ENCODE data around the gene PKD1L1. TPM values are rescaled to one million over a fixed set of nuclear protein-coding genes. Genes with fewer than 3 reads are reported as not detected.

PKD1L1 gene
- polyA plus RNA-seq, 1 of the 3 experiments (the other 2 are of a cell fraction) = 0.10 TPM

- H3K9ac ChIP-seq = no peak overlapping the region
- H3K27me3 ChIP-seq (ENCODE audit: insufficient read depth) = no peaks in the 10 kb centered on the region
- H3K27ac ChIP-seq (ENCODE audit: low read depth in 2 of 2, low read length in 1 of 2) = no peak overlapping the region
- 97% methylated on average over 6 of the region's 6 CpGs for WGBS (ENCODE audit: low lambda C conversion rate)
- H3K9me2 ChIP-seq = no peaks in the 10 kb centered on the region
- H3F3A ChIP-seq (replicated peaks; ENCODE audit: insufficient read depth) = no peaks in the 10 kb centered on the region
- no peaks in the 10 kb centered on the region for H3K36me3 ChIP-seq (replicated peaks in 1 of 2; ENCODE audit: control insufficient read depth in 1 of 2, insufficient read depth in 2 of 2, low read length in 1 of 2)
- CTCF ChIA-PET = interaction anchor here (2.5 to 3.1 kb wide), 2 partner anchors 17 to 535 kb away, joined by 7 to 17 read pairs; no protein-coding TSS in a partner anchor
- H4K20me1 ChIP-seq (ENCODE audit: insufficient read depth) = no peaks in the 10 kb centered on the region
- TF ChIP-seq GABPA (IDR thresholded peaks at IDR 0.05; ENCODE audit: low read depth) = no peak
- no peak for TF ChIP-seq TCF12 (IDR thresholded peaks at IDR 0.05)
- TF ChIP-seq EP300 (IDR thresholded peaks at IDR 0.05; ENCODE audit: borderline replicate concordance in 1 of 2, low read depth in 1 of 2, low read length in 1 of 2) = no peak
- no peak for TF ChIP-seq FOXJ3 (CRISPR knock-in tag; IDR thresholded peaks at IDR 0.05)
- TF ChIP-seq MAX (IDR thresholded peaks at IDR 0.05; ENCODE audit: low read depth) = no peak
- TF ChIP-seq TEAD4 (IDR thresholded peaks at IDR 0.05; ENCODE audit: borderline replicate concordance, insufficient read depth) = no peak
- no peak for TF ChIP-seq NRF1 (IDR thresholded peaks at IDR 0.05; ENCODE audit: low read depth, low read length)
- TF ChIP-seq TAF1 (IDR thresholded peaks at IDR 0.05; ENCODE audit: borderline replicate concordance, low read depth, low read length) = no peak
- no peak for TF ChIP-seq ELF1 (IDR thresholded peaks at IDR 0.05)
- no peak for TF ChIP-seq SIN3A (IDR thresholded peaks at IDR 0.05; ENCODE audit: borderline replicate concordance, low read depth, low read length)
- H2AFZ ChIP-seq (ENCODE audit: low read depth) = no peak overlapping the region
- DNase-seq = no peak
- H3K4me2 ChIP-seq = no peak overlapping the region
- H3K4me3 ChIP-seq (ENCODE audit: low read depth in 2 of 2, low read length in 1 of 2) = no peak overlapping the region
- H3K79me2 ChIP-seq (ENCODE audit: insufficient read depth) = no peaks in the 10 kb centered on the region
- POLR2A ChIA-PET = no interaction called here
- H3K4me1 ChIP-seq (ENCODE audit: control insufficient read depth in 1 of 2, insufficient read depth in 2 of 2, low read depth in 1 of 2, low read length in 1 of 2) = peaks cover 0 to 15% of the 10 kb centered on the region in 2 experiments; a peak in 2 of 4 replicates
- H3K9me3 ChIP-seq = no peaks in the 10 kb centered on the region
These were observed 146.8 kb downstream of the PKD1L1 start for GRCh38 chr7:47801423-47801822.

- H3K9me2 ChIP-seq = no peaks in the 10 kb centered on the region
- H3K36me3 ChIP-seq (replicated peaks in 1 of 2; ENCODE audit: control insufficient read depth in 1 of 2, insufficient read depth in 2 of 2, low read length in 1 of 2) = no peaks in the 10 kb centered on the region
- H3K4me1 ChIP-seq (ENCODE audit: control insufficient read depth in 1 of 2, insufficient read depth in 2 of 2, low read depth in 1 of 2, low read length in 1 of 2) = peaks cover 0 to 3% of the 10 kb centered on the region in 2 experiments; a peak in 3 of 4 replicates
- 86% methylated on average over 6 of the region's 6 CpGs for WGBS (ENCODE audit: low lambda C conversion rate)
- no peak overlapping the region for H2AFZ ChIP-seq (ENCODE audit: low read depth)
- no peaks in the 10 kb centered on the region for H3K27me3 ChIP-seq (ENCODE audit: insufficient read depth)
- no peak overlapping the region for H3K27ac ChIP-seq (ENCODE audit: low read depth in 2 of 2, low read length in 1 of 2)
- no peaks in the 10 kb centered on the region for H4K20me1 ChIP-seq (ENCODE audit: insufficient read depth)
- no peaks in the 10 kb centered on the region for H3K79me2 ChIP-seq (ENCODE audit: insufficient read depth)
- H3K9me3 ChIP-seq = no peaks in the 10 kb centered on the region
- H3F3A ChIP-seq (replicated peaks; ENCODE audit: insufficient read depth) = peaks cover 9% of the 10 kb centered on the region
- POLR2A ChIA-PET = no interaction called here
- CTCF ChIA-PET = interaction anchor here (1.5 to 4.3 kb wide), 4 partner anchors 9 to 533 kb away, joined by 4 to 22 read pairs (median 14); no protein-coding TSS in a partner anchor
- H3K4me2 ChIP-seq = no peak overlapping the region
- no peak overlapping the region for H3K4me3 ChIP-seq (ENCODE audit: low read depth in 2 of 2, low read length in 1 of 2)
- no peak for TF ChIP-seq MAX (IDR thresholded peaks at IDR 0.05; ENCODE audit: low read depth)
- TF ChIP-seq FOXJ3 (CRISPR knock-in tag; IDR thresholded peaks at IDR 0.05) = no peak
- no peak overlapping the region for H3K9ac ChIP-seq
- no peak for DNase-seq
These were observed 148.7 kb downstream of the PKD1L1 start for GRCh38 chr7:47799524-47799923.

- ChIA-PET POLR2A (no interaction called here), CTCF (interaction anchor here (0.6 to 4.3 kb wide), 6 partner anchors 9 to 530 kb away, joined by 3 to 22 read pairs (median 3); no protein-coding TSS in a partner anchor)
- Histone ChIP-seq H3K79me2 (ENCODE audit: insufficient read depth) (no peaks in the 10 kb centered on the region), H3K9me3 (no peaks in the 10 kb centered on the region), H2AFZ (ENCODE audit: low read depth) (no peak overlapping the region), H3K36me3 (replicated peaks in 1 of 2; ENCODE audit: control insufficient read depth in 1 of 2, insufficient read depth in 2 of 2, low read length in 1 of 2) (no peaks in the 10 kb centered on the region), H3K9me2 (no peaks in the 10 kb centered on the region), H3K27me3 (ENCODE audit: insufficient read depth) (no peaks in the 10 kb centered on the region), H3K9ac (peak overlapping the region; percentile 55), H4K20me1 (ENCODE audit: insufficient read depth) (no peaks in the 10 kb centered on the region), H3K27ac (ENCODE audit: low read depth in 2 of 2, low read length in 1 of 2) (peak overlapping the region; percentile 64 to 81; a peak in 3 of 4 replicates), H3K4me2 (peak overlapping the region; percentile 3; the same call in 1 of the 2 replicates), H3F3A (replicated peaks; ENCODE audit: insufficient read depth) (peaks cover 9% of the 10 kb centered on the region), H3K4me3 (ENCODE audit: low read depth in 2 of 2, low read length in 1 of 2) (no peak overlapping the region; a peak in 2 of 4 replicates), H3K4me1 (ENCODE audit: control insufficient read depth in 1 of 2, insufficient read depth in 2 of 2, low read depth in 1 of 2, low read length in 1 of 2) (peaks cover 0 to 3% of the 10 kb centered on the region in 2 experiments; a peak in 3 of 4 replicates)
- 78% methylated on average over 4 of the region's 4 CpGs for WGBS (ENCODE audit: low lambda C conversion rate)
- no peak for DNase-seq
- TF ChIP-seq USF2 (IDR thresholded peaks at IDR 0.05; ENCODE audit: borderline replicate concordance, low read depth, low read length) (no peak), USF1 (IDR thresholded peaks at IDR 0.05; ENCODE audit: borderline replicate concordance, low read depth) (no peak), TEAD4 (IDR thresholded peaks at IDR 0.05; ENCODE audit: borderline replicate concordance, insufficient read depth) (no peak), YY1 (IDR thresholded peaks at IDR 0.05; ENCODE audit: low read depth) (no peak), ELF1 (IDR thresholded peaks at IDR 0.05) (no peak), FOSL2 (IDR thresholded peaks at IDR 0.05; ENCODE audit: borderline replicate concordance, low read depth) (no peak), GABPA (IDR thresholded peaks at IDR 0.05; ENCODE audit: low read depth) (no peak), ZBTB33 (IDR thresholded peaks at IDR 0.05; ENCODE audit: borderline replicate concordance, low read depth) (no peak), EZH2phosphoT487 (IDR thresholded peaks at IDR 0.05; ENCODE audit: borderline replicate concordance, low read depth) (no peak), RAD21 (IDR thresholded peaks at IDR 0.05; ENCODE audit: low read length) (no peak)
These were observed 151.9 kb downstream of the PKD1L1 start for GRCh38 chr7:47796347-47796746.

Data from SK-N-SH (cell line).